ENCODE data around the gene TRAPPC10.
A peak's percentile ranks its signal among the peaks of the same experiment; 100 is the strongest.

Gene TRAPPC10

GRCh38 chr21:43974791-43975468 is 37.2 kb upstream of the TRAPPC10 start:
- TF ChIP-seq, protein P1, sequence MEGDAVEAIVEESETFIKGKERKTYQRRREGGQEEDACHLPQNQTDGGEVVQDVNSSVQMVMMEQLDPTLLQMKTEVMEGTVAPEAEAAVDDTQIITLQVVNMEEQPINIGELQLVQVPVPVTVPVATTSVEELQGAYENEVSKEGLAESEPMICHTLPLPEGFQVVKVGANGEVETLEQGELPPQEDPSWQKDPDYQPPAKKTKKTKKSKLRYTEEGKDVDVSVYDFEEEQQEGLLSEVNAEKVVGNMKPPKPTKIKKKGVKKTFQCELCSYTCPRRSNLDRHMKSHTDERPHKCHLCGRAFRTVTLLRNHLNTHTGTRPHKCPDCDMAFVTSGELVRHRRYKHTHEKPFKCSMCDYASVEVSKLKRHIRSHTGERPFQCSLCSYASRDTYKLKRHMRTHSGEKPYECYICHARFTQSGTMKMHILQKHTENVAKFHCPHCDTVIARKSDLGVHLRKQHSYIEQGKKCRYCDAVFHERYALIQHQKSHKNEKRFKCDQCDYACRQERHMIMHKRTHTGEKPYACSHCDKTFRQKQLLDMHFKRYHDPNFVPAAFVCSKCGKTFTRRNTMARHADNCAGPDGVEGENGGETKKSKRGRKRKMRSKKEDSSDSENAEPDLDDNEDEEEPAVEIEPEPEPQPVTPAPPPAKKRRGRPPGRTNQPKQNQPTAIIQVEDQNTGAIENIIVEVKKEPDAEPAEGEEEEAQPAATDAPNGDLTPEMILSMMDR (IDR thresholded peaks at IDR 0.05; ENCODE audit: control insufficient read depth, extremely low read depth, insufficient read depth) = no peak
- H3K4me3 ChIP-seq (ENCODE audit: low read depth, low read length) = no peak overlapping the region
- no peak for DNase-seq (ENCODE audit: low read depth)

DNA sequence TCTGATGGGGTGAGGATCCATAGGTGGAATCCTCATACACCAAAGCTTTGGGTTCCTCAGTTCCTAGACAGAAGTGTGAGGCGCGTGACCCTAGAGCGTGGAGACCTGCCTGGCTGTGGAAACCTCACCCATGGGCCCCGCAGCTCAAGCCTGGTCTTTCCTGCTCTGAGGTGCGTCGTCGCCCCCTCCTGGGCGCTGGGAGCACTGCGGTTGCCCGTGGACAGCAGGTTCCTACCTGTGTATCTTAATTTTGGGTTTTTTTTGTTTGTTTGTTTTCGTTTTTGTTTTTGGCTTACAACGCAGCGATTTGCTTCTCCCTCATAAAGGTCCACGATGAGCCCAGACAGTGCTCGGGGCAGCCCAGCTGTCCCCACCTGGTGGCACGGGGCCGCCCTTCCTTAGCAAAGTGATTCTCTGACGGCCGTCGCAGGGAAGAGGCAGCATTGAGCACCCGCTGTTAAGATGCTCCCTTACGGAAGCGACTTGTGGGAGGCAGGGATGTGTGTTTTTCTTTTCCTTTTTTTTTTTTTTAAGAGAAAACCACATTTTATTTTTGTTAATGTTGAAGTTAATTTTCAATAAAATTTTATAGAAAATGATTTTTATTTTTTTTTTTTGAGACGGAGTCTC is 36.5 kb upstream of the TRAPPC10 start:
- no peak overlapping the region for H3K4me3 ChIP-seq (ENCODE audit: low read depth, low read length)
- no peak for DNase-seq (ENCODE audit: low read depth)
- TF ChIP-seq, protein P1 (IDR thresholded peaks at IDR 0.05; ENCODE audit: control insufficient read depth, extremely low read depth, insufficient read depth) = peak; percentile 92

GRCh38 chr21:43976661-43977060 is 35.4 kb upstream of the TRAPPC10 start:
- H3K4me3 ChIP-seq (ENCODE audit: low read depth, low read length) = no peak overlapping the region
- TF ChIP-seq, protein P1 (IDR thresholded peaks at IDR 0.05; ENCODE audit: control insufficient read depth, extremely low read depth, insufficient read depth) = no peak
- peak; percentile 35 for DNase-seq (ENCODE audit: low read depth)

- H3K4me3 ChIP-seq (ENCODE audit: low read depth, low read length) = no peak overlapping the region
- DNase-seq (ENCODE audit: low read depth) = no peak
Observed at GRCh38 chr21:43978060-43978459, 34.0 kb upstream of the TRAPPC10 start.

DNA sequence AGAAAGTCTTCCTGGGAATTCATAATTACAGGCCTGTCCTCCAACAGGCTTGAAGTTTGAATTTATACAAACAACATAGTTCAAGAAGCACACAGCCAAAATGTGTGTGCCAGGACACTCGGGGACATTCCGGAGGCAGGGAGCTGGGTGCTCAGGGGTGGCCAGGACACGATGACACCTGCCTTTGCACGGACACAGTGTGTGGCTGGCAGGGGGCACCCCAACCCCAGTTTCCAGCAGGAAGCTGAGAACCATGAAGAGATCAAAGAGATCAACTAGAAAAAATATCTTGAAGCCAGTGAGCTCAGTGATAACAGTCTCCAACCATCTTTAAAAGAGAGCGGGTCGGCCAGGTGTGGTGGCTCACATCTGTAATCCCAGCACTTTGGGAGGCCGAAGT is 32.5 kb upstream of the TRAPPC10 start:
- TF ChIP-seq, protein P1 (IDR thresholded peaks at IDR 0.05; ENCODE audit: control insufficient read depth, extremely low read depth, insufficient read depth) = peak; percentile 34; the same call in 1 of the 2 replicates
- DNase-seq (ENCODE audit: low read depth) = peak; percentile 53
- no peak overlapping the region for H3K4me3 ChIP-seq (ENCODE audit: low read depth, low read length)

More at GRCh38 chr21:43978060-43978459, 34.0 kb upstream of the TRAPPC10 start:
- TF ChIP-seq, protein P1 (IDR thresholded peaks at IDR 0.05; ENCODE audit: control insufficient read depth, extremely low read depth, insufficient read depth) = no peak

DNA sequence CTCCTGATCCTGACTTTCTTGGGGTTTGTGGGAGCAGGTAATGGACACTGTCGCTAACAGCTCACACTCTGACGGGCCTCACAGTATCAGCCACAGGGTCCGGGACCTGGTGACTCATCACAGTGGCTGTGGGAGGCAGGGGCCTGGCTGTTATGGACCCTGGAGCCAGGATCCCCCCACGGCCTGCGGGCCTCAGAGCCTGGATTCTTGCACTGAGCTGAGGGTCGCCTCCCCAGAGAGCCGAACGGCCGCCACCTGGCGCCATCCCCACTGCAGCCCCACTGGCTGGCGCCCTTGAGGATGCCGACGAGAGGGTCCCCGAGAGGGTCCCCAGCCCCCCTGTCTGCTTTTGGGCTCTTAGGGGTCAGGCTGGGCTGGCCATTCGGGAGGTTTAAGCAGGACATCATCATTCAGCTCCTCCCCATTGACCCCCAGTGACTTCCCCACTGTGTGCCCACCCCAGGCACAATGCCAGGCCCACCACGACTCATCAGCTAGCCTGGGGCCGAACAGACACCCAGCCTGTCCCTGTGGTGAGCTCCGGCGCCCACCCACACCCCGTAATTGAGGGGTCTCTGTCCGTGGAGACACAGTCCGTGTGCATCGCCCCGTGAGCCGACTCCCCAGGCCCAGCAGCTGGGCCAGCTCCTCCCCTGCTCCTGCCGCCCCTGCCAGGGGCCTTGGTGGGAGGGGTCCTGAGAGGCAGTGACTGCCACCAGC is 30.8 kb upstream of the TRAPPC10 start:
- no peak for DNase-seq (ENCODE audit: low read depth)
- TF ChIP-seq, protein P1 (IDR thresholded peaks at IDR 0.05; ENCODE audit: control insufficient read depth, extremely low read depth, insufficient read depth) = no peak

More for the DNA sequence above, 30.8 kb upstream of the TRAPPC10 start:
- H3K4me3 ChIP-seq (ENCODE audit: low read depth, low read length) = no peak overlapping the region

All from LNCaP clone FGC (cell line).